IPS-11a (cell line): ENCODE results near the gene PCYT2.
A peak's percentile ranks its signal among the peaks of the same experiment; 100 is the strongest.
"Not testable (repeated sequence)": the region's sequence is repeated elsewhere in the genome, so short reads cannot be mapped to it uniquely, and the experiment has no call there.

Experiments used
- H3K4me3 ChIP-seq: one replicate; pipeline ENCODE4 v1.5.1; 2013; ENCODE audit warnings: low read depth, low read length, control low read depth

PCYT2 gene

DNA sequence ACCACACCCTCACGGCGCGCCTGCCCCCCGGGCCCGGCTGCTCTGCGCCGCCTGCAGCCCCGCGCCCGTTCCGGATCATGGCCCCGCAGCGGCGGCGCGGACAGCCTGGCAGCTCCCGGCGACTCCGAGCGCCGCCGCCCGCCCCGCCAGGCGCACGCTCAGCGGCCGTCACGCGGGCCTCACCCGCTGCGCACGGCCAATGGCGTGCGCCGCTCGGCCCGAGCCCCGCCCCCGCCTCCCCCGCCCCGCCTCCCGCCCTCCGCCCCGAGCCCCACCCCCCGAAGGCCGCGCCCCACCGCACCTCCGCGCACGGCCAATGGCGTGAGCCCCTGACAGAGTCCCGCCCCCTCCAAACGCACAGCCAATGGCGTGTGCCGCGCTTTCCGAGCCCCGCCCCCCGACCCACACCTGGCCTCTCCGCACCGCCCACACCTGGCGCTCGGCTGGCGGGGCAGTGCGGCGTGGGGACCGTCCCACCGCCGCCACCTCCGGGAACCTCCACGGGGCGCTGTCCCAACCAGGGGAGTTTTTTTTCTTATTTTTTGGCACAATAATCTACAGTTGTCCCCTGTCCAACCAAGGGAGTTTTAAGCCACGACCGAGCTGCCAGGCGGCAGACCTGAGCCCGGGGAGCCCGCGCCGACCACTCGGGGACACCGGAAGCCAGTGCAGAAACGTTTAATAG, at the start of gene PCYT2:
TSS of gene PCYT2 (minus strand) at position 123 of the 685 bp plus-strand sequence. CDS start at position 79, 44 bp downstream.
- H3K4me3 ChIP-seq, result peak within 1 kb of the TSS; percentile 66

DNA sequence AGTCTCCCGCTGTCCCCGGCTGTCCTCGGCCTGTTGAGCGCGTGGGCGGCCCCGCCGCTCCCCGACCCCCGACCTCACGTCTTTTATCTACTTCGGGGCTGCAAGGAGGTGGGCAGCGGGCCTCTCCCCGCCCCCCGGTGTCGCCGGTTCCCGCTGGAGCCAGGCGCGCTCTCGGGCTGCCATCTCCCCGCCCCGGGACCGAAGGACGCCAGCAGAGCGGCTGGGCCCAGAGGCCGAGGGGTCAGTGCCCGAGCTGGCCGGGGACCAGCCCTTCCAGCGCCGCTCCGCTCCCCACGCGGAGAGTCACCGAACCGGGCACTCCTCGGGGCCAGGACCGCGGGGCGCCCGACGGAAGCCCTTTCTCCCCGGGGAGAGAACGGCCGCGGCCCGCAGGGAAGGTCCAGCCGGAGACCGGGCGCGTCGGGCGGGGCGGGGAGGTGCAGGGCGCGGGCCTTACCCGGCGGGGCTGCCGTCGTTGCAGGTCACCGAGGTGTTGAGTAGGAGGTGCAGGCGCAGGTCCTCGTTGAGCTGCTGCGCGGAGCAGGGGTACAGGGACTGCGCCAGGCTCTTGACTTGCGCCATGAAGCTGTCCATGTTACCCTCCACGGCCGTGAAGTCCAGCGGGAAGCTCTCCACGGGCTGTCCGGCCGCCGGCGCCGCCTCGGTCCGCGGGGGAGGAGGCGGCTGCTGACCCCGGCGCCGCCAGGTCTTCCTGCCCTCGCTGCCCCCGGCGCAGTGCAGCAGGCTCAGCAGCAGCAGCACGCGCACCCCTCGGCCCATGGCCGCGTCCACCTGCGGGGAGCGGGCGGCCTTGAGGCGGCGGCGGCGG, 49.1 kb upstream of the PCYT2 start:
- H3K4me3 ChIP-seq, result peak overlapping the region; percentile 6

DNA sequence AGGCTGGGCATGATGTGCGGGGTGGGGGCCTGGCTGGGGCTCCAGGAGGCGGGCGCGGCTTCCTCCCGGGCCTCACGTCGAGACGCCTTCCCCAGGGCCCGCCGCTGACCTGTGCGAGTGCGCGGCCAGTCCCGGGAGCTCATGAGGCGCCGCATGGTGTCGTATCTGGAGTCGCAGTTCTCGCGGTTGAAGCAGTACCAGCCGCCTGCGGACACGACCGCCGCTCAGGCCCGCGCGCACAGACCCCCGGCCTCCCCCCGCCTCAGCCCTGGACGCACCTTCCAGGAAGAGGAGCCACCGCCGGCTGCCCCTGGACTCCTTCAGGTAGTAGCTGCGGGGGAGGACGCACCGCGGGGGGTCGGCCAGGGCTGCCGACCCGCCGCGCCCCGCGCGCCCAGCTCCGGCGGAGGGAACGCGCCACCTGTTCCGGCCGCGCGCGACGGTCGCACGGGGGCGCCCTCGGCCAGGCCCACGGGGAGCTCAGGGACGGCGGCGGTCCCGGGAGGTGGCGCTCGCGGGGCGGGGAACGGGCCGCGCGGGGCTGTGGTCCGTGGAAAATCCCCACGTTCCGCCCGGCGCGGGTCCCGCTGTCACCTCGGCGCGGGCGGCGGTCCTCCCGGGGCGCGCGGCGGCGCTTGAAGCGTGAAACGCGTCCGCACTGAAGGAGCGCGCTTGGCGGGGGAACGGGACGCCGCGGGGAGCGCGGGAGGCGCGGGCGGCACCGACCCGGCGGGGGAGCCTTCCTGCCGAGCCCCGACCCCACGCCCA, 48.3 kb upstream of the PCYT2 start:
- H3K4me3 ChIP-seq, result no peak overlapping the region

DNA sequence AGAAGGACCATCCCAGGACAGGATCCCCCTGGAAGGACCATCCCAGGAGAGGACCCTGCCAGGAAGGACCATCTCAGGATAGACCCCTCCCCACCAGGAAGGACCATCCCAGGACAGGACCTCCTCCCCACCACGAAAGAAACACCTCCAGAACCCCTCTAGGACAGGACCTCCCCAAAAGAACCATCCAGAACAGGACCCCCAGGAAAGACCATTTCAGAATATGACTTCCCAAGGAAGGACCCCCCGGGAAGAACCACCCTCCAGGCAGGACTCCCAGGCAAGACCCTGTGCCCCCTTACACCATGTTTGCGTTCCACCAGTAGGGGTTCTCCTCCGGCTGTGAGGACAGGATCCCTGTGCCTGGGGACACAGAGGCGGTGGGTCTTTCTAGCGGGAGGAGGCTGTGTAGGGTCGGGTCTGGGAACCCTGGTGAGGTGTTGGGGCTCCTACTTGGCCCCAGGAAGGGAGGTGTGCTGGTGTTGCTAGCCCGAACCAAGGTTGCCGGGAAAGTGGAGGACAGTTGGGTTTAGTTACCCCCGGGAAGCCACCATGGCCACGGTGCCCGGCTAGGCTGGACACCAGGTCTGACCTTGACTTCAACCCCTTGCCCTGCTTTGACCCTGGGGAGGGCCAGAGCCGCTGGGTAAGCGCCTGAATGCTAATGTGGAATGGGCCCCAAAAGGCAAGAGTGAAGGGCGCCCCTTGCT, 47.6 kb upstream of the PCYT2 start:
- H3K4me3 ChIP-seq, result no peak overlapping the region

DNA sequence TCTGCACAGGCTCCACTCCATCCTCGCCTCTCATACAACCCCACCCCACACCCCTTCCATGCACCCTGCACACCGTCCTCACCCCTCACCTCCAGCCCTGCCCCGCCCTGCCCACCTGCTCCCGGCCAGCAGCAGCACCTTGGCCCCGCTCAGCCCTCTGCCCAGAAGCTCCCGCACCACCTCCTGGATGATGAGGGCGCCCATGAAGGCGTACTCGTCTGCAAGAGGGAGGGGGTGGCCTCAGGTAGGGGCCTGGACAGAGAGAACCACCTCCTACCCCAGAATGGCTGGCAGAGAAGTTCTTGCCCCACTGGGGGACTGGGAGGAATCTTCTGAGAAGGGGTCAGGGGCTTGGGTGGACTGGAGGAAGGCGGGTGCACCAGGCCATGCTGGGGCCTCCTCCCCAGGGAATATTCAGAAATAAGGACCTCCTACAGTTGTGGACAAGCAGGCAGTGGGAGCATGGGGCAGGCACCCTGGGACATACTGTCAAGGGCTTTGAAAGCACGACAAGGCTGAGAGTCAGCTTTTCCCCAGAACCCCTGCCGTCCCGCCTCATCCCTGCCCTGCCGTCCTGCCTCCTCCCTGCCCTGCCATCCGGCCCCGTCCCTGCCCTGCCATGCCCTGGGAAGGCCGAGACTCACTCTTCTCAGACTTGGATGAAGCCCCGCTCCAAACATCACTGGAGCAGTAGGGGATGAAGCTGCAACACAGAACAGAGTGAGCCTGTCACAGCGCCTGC, 46.7 kb upstream of the PCYT2 start:
- H3K4me3 ChIP-seq, result no peak overlapping the region

DNA sequence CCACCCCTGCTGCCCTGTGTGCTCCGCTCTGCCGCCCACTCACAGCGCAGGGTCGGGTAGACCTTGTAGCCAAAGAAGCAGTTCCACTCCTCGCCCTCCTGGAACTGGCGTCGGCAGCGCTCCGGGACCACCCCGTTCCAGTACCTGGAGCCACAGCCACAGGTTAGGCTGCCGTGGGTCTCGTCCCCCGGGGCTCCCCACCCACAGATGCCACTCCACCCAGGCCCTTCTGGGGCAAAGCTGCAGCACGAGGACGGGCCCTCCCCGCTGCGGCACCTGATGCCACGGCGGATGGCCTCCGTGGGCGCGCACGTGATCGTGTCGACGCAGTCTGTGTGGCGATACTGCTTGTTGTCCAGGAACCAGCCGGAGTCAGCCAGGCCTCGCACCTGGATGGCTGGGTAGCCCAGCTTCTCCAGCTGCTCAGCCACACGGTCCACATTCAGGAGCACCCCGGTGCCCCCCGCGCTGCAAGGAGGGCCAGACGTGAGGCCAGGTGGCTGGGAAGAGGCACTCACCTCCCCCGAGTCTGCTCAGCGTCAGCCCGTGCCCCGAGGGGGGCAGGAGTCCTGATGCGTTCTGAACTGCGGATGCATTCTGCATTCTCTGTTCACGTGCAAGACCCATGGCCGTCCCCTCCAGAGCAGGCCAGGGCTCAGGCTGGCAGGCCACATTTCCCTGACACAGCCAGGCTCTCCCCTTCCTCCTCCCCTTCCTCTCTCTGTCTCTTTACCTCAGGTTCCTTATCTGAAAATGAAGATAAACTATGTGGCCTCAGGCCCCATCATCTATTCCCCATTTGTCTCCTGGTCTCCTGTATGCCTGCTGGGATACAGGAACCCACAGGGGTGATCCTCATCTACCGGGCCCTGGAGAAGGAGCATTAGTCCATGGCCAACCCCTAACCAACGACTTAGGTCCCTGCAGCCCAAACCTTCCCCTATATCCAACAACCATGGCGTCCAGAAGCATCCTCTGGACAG, 45.7 kb upstream of the PCYT2 start:
- H3K4me3 ChIP-seq, result no peak overlapping the region

DNA sequence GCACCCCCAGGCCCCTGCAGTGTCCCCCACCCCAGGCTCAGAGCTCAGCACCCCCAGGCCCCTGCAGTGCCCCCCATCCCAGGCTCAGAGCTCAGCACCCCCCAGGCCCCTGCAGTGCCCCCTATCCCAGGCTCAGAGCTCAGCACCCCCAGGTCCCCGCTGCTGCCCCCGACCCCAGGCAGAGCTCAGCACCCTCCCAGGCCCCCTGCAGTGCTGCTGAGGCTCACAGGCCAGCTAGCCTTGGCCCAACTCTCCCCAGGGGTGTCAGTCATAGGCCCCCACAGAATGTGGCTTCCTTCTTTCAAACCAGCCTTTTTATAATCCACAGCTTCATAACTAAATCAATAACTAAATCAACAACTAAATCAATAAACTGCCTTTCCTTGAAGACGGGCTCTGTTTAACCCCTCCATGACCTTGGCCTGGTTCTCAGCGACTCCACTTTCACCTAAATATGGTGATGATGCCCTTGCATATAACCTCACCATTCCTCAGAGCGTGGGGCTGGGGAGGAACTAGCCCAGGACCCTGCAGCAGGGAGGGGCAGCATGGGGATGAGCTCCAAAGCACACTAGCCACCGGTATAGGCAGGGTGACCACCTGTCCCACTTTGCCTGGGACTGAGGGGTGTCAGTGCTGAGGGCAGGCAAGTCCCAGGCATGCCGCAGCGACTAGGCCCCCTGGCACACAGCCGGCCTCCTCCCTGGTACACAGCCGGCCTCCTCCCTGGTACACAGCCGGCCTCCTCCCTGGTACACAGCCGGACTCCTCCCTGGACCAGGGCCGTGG, 44.8 kb upstream of the PCYT2 start:
- H3K4me3 ChIP-seq, result no peak overlapping the region

DNA sequence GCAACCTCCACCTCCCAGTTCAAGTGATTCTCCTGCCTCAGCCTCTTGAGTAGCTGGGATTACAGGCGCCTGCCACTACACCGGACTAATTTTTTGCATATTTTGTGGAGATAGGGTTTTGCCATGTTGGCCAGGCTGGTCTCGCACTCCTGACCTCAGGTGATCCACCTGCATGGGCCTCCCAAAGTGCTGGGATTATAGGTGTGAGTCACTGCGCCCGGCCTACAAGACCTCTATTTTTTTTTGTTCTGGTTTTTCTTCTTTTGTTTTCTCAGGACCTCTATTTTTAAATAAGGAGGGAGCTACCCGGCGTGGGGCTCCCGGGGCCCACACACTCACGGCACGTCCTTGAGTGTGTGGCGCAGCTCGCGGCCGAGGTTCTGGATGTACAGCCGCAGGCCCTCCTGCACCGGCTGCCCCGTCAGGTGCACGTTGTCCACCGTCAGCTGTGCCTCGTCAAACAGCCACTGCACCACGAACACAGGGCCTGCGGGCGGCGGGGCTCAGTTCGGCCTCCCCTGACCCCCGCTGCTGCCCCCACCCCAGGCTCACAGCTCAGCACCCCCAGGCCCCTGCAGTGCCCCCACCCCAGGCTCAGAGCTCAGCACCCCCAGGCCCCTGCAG, 44.0 kb upstream of the PCYT2 start:
- H3K4me3 ChIP-seq, result no peak overlapping the region

DNA sequence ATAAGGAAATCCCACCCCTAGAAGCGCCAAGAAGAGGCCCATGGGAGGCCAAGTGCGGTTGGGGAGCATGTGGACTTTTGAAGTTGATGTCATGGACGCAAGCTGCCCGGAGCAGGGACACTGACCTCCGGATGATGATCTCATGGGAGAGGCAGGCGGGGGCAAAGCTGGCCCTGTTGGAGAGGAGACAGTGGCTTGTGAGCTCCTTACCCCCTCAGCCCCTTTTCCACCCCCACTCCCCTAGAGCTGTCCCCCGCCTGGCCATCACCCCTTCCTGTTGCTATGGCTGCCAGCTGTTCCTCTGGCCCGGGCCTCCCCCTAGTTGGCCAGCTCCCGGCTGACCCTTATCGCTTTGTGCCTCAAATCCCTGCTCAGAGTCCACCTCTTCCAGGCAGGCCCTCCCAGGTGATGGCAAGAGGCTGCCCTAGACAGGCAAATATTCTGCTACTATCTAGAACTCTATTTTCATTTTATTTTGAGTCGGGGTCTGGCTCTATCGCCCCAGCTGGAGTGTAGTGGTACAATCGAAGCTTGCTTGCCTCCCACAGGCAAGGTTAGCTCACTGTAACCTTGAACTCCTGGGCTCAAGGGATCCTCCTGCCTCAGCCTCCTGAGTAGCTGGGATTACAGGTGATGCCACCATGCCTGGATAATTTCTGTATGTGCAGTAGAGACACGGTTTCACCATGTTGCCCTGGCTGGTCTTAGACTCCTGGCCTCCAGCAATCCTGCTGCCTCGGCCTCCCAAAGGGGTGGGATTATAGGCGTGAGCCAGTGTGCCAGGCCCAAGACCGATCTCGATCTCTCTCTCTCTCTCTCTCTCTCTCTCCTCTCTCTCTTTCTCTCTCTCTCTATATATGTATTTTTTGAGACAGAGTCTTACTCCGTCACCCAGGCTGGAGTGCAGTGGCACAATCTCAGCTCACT, 43.2 kb upstream of the PCYT2 start:
- no peak overlapping the region for H3K4me3 ChIP-seq

DNA sequence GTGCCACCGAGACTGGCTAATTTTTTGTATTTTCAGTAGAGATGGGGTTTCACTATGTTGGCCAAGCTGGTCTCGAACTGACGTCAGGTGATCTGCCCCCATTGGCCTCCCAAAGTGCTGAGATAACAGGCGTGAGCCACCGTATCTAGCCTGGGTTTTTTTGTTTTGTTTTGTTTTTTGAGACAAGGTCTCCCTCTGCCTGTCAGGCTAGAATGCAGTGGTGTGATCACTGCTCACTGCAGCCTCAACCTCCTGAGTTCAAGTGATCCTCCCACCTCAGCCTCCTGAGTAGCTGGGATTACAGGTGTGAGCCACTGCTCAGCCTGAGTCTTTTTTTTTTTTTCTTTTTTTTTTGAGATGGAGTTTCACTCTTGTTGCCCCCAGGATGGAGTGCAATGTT, 42.2 kb upstream of the PCYT2 start:
- H3K4me3 ChIP-seq, result not testable (repeated sequence)

DNA sequence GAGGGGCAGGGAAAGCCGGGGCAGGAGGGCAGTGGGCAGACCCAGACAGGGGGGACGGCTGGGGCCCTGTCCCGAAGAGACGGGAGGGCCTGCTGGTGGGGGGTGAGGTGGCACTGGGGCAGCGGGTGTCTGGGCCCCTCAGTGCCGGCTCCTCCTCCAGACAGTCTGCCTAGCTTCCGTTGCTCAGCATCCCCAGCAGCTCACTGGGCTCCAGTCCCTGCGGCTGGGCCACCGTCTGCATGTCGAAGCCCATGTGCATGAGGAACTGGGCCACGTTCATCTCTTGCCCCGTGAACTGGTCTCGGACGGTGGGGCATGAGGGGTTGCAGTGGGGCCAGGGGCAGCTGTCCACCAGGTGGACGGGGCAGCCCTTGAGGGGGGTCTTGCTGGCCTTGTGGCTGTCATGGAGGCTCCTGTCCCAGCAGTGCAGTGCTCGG, 41.6 kb upstream of the PCYT2 start:
- no peak overlapping the region for H3K4me3 ChIP-seq

DNA sequence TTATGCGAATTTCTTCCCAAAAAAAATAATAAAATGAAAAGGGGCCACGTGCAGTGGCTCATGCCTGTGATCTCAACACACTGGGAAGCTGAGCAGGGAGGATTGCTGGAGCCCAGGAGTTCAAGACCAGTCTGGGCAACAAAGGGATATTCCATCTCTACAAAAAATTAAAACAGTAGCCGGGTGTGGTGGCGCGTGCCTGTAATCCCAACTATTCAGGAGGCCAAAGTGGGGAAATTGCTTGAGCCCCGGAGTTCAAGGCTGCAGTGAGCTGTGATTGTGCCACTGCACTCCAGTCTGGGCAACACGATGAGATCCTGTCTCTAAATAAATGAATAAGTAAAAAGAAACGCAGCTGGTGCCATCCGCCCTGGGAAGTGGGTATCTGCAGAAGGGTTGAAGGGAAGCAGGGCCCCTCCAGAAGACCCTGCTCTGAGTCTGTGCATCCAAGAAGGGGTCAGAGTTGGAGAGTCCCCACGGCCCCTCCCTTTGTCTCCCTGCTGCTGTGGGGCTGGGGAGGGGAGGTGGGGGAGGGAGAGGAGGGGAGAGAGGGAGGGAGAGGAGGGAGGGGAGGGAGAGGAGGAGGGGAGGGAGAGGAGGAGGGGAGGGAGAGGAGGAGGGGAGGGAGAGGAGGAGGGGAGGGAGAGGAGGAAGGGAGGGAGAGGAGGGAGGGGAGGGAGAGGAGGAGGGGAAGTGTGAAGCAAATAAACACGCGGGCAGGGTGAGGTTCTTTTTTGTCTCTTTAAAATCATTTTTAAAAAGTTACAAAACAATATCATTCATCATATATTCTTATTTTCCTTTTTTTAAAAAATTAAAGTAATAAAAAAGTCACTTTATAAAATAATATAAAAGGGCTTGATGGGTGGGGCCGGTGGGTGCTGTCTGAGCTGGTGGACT, 40.8 kb upstream of the PCYT2 start:
- no peak overlapping the region for H3K4me3 ChIP-seq

DNA sequence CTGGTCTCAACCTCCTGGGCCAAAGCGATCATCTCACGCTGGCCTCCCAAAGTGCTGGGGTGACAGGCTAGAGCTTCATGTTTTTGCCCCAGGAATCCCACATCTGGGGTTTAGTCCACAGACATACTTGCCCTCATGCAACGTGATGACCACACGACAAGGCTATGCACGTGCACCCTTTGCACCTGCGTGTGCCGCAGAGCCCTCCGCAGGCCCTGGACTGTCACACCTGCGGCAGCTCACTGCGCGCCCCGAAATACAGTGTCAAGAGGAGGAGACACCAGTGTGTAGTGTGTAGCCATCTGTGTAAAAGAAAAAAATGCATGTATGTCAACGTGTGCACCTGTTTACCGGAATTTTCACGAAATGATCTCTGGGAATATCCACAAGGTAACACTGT, 39.3 kb upstream of the PCYT2 start:
- H3K4me3 ChIP-seq, result no peak overlapping the region

DNA sequence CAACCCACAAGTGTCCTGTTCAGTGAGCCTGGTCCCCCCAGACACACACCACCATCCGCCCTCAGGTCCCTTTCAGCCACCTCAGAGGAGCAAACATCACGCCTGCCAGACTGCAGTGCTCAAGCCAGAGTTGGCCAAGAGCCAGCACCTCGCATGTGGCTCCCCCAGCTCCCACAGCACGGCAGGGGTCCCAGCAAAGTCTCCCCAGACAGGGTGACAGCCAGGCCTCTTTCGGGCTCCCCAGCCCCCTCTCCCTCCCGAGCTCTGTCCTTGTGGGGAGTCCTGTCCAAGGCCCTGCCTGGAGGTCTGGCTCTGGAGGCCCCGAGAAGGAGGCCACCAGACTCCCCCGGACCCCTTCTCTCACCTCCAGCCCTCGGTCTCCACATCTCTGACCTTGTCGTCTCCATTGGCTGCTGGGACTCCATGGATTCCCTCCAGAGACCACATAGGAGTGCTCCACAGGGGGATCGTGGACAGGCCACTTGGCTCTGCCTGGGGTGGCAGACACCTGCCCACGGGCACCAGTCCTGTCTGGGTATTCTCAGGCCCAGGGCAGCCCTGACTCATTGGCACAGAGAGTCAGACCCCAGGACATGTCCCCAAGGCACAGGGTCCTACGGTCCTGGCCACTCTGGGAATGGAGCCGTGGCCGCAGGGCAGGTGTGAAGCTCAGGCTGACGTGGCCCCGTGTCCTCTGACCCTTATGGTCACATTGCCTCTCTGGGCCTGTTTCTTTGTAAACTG, 37.6 kb upstream of the PCYT2 start:
- no peak overlapping the region for H3K4me3 ChIP-seq

DNA sequence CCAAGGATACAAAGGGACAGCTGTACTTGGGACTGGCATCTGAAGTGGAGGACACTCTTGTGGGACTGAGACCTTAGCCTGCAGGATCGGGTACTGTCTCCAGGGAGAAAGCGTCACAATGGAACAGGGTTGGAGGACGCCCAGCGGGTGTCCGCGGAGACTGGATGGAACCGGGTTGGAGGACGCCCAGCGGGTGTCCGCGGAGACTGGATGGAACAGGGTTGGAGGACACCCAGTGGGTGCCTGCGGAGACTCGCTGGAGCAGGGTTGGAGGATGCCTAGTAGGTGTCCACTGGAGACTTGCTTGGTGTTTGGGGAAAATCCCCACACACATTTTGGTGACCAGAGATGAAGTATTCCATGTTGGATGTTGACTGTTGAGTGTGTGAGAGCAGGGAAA, 36.0 kb upstream of the PCYT2 start, which contains the start of gene MYADML2:
TSS of gene MYADML2 (minus strand) at position 45 of the 400 bp plus-strand sequence. CDS start 5,492 bp downstream, outside the sequence.
- H3K4me3 ChIP-seq, result no peak within 1 kb of the TSS
